ENCODE measurements around the gene CSTPP1. TPM values are rescaled to one million over a fixed set of nuclear protein-coding genes. Genes with fewer than 3 reads are reported as not detected.

The CSTPP1 gene
- total RNA-seq, 1 donor from 2014 or later, result 29.6 TPM

GRCh38 chr11:46892109-46892508, 44.5 kb upstream of the CSTPP1 start:
- Histone ChIP-seq H3K9me3 (ENCODE audit: insufficient read depth, low read depth, low read length) (no peaks in the 10 kb centered on the region), H4K20me1 (ENCODE audit: insufficient read depth, low read length) (no peaks in the 10 kb centered on the region), H3K27ac (ENCODE audit: low read depth, low read length) (no peak overlapping the region), H3K4me2 (ENCODE audit: low read length) (no peak overlapping the region), H3K4me3 (ENCODE audit: insufficient read depth, low read depth, low read length) (no peak overlapping the region), H3K79me2 (ENCODE audit: insufficient read depth, low read length) (no peaks in the 10 kb centered on the region), H3K9ac (ENCODE audit: low read length) (no peak overlapping the region), H2AFZ (ENCODE audit: low read depth, low read length) (no peak overlapping the region), H3K36me3 (ENCODE audit: insufficient read depth, low read length) (peaks cover 4% of the 10 kb centered on the region), H3K4me1 (ENCODE audit: insufficient read depth, low read length) (peaks cover 3% of the 10 kb centered on the region), H3K27me3 (ENCODE audit: insufficient read depth, low read length) (no peaks in the 10 kb centered on the region)
- Mint-ChIP-seq H3K9me3 (ENCODE audit: unreplicated experiment) (no peaks in the 10 kb centered on the region), H3K27me3 (ENCODE audit: low read depth, unreplicated experiment) (no peaks in the 10 kb centered on the region), H3K27ac (ENCODE audit: unreplicated experiment) (no peak overlapping the region), H3K4me3 (ENCODE audit: unreplicated experiment) (no peak overlapping the region), H3K4me1 (ENCODE audit: low read depth, unreplicated experiment) (peaks cover 3% of the 10 kb centered on the region), H3K36me3 (ENCODE audit: low read depth, unreplicated experiment) (peaks cover 4% of the 10 kb centered on the region)
- no peak for FAIRE-seq
- no peak for TF ChIP-seq EZH2 (IDR thresholded peaks at IDR 0.05; ENCODE audit: insufficient read depth, low read length)
- TF ChIP-seq, protein P1, sequence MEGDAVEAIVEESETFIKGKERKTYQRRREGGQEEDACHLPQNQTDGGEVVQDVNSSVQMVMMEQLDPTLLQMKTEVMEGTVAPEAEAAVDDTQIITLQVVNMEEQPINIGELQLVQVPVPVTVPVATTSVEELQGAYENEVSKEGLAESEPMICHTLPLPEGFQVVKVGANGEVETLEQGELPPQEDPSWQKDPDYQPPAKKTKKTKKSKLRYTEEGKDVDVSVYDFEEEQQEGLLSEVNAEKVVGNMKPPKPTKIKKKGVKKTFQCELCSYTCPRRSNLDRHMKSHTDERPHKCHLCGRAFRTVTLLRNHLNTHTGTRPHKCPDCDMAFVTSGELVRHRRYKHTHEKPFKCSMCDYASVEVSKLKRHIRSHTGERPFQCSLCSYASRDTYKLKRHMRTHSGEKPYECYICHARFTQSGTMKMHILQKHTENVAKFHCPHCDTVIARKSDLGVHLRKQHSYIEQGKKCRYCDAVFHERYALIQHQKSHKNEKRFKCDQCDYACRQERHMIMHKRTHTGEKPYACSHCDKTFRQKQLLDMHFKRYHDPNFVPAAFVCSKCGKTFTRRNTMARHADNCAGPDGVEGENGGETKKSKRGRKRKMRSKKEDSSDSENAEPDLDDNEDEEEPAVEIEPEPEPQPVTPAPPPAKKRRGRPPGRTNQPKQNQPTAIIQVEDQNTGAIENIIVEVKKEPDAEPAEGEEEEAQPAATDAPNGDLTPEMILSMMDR (IDR thresholded peaks at IDR 0.05; ENCODE audit: insufficient read depth, low read depth, low read length), result no peak
- no peak for DNase-seq (ENCODE audit: low read depth)

- Histone ChIP-seq H3K4me2 (ENCODE audit: low read length) (no peak overlapping the region), H2AFZ (ENCODE audit: low read depth, low read length) (no peak overlapping the region), H4K20me1 (ENCODE audit: insufficient read depth, low read length) (no peaks in the 10 kb centered on the region), H3K9me3 (ENCODE audit: insufficient read depth, low read depth, low read length) (no peaks in the 10 kb centered on the region), H3K27ac (ENCODE audit: low read depth, low read length) (no peak overlapping the region), H3K36me3 (ENCODE audit: insufficient read depth, low read length) (peaks cover 4% of the 10 kb centered on the region), H3K4me1 (ENCODE audit: insufficient read depth, low read length) (peaks cover 3% of the 10 kb centered on the region), H3K9ac (ENCODE audit: low read length) (no peak overlapping the region), H3K27me3 (ENCODE audit: insufficient read depth, low read length) (no peaks in the 10 kb centered on the region), H3K4me3 (ENCODE audit: insufficient read depth, low read depth, low read length) (no peak overlapping the region), H3K79me2 (ENCODE audit: insufficient read depth, low read length) (no peaks in the 10 kb centered on the region)
- no peak overlapping the region for H3K27ac Mint-ChIP-seq (ENCODE audit: unreplicated experiment)
- FAIRE-seq, result no peak
- H3K4me1 Mint-ChIP-seq (ENCODE audit: low read depth, unreplicated experiment), result peaks cover 3% of the 10 kb centered on the region
- no peaks in the 10 kb centered on the region for H3K27me3 Mint-ChIP-seq (ENCODE audit: low read depth, unreplicated experiment)
- H3K4me3 Mint-ChIP-seq (ENCODE audit: unreplicated experiment), result no peak overlapping the region
- no peaks in the 10 kb centered on the region for H3K9me3 Mint-ChIP-seq (ENCODE audit: unreplicated experiment)
- DNase-seq (ENCODE audit: low read depth), result no peak
- H3K36me3 Mint-ChIP-seq (ENCODE audit: low read depth, unreplicated experiment), result peaks cover 4% of the 10 kb centered on the region
- no peak for TF ChIP-seq EZH2 (IDR thresholded peaks at IDR 0.05; ENCODE audit: insufficient read depth, low read length)
- TF ChIP-seq, protein P1 (IDR thresholded peaks at IDR 0.05; ENCODE audit: insufficient read depth, low read depth, low read length), result no peak
Observed at GRCh38 chr11:46892838-46893237, 43.7 kb upstream of the CSTPP1 start.

GRCh38 chr11:46894506-46894905, 42.1 kb upstream of the CSTPP1 start:
- no peak for FAIRE-seq
- Histone ChIP-seq H3K27ac (ENCODE audit: low read depth, low read length) (no peak overlapping the region), H3K4me1 (ENCODE audit: insufficient read depth, low read length) (peaks cover 3% of the 10 kb centered on the region), H3K36me3 (ENCODE audit: insufficient read depth, low read length) (peaks cover 4% of the 10 kb centered on the region), H3K79me2 (ENCODE audit: insufficient read depth, low read length) (no peaks in the 10 kb centered on the region), H3K9me3 (ENCODE audit: insufficient read depth, low read depth, low read length) (no peaks in the 10 kb centered on the region), H3K4me3 (ENCODE audit: insufficient read depth, low read depth, low read length) (no peak overlapping the region), H3K9ac (ENCODE audit: low read length) (no peak overlapping the region), H3K4me2 (ENCODE audit: low read length) (no peak overlapping the region), H2AFZ (ENCODE audit: low read depth, low read length) (no peak overlapping the region), H3K27me3 (ENCODE audit: insufficient read depth, low read length) (no peaks in the 10 kb centered on the region), H4K20me1 (ENCODE audit: insufficient read depth, low read length) (no peaks in the 10 kb centered on the region)
- TF ChIP-seq, protein P1 (IDR thresholded peaks at IDR 0.05; ENCODE audit: insufficient read depth, low read depth, low read length), result no peak
- no peak for TF ChIP-seq EZH2 (IDR thresholded peaks at IDR 0.05; ENCODE audit: insufficient read depth, low read length)
- Mint-ChIP-seq H3K4me1 (ENCODE audit: low read depth, unreplicated experiment) (peaks cover 3% of the 10 kb centered on the region), H3K4me3 (ENCODE audit: unreplicated experiment) (no peak overlapping the region), H3K27ac (ENCODE audit: unreplicated experiment) (no peak overlapping the region), H3K9me3 (ENCODE audit: unreplicated experiment) (no peaks in the 10 kb centered on the region), H3K27me3 (ENCODE audit: low read depth, unreplicated experiment) (no peaks in the 10 kb centered on the region), H3K36me3 (ENCODE audit: low read depth, unreplicated experiment) (peaks cover 9% of the 10 kb centered on the region)
- no peak for DNase-seq (ENCODE audit: low read depth)
